ENCODE data around the gene EYA2. TPM values are rescaled to one million over a fixed set of nuclear protein-coding genes. Genes with fewer than 3 reads are reported as not detected.
"Not testable (repeated sequence)": the region's sequence is repeated elsewhere in the genome, so short reads cannot be mapped to it uniquely, and the experiment has no call there.

EYA2 gene
- total RNA-seq, 2 experiments from 2014 or later = not detected

- Mint-ChIP-seq H3K4me1 (ENCODE audit: low read depth) (no peaks in the 10 kb centered on the region), H3K9me3 (no peaks in the 10 kb centered on the region), H3K36me3 (ENCODE audit: low read depth) (no peaks in the 10 kb centered on the region), H3K4me3 (no peak overlapping the region), H3K27ac (no peak overlapping the region), H3K27me3 (peaks cover 9% of the 10 kb centered on the region)
- TF ChIP-seq CTCF (IDR thresholded peaks at IDR 0.05) = no peak
- ATAC-seq (no peak), DNase-seq (no peak)
- intact Hi-C loops (cut with micrococcal nuclease) = no loop called here
- ChIA-PET CTCF (no interaction called here), POLR2A (no interaction called here)
Measured at GRCh38 chr20:47172579-47172978, 277.9 kb downstream of the EYA2 start.

DNA sequence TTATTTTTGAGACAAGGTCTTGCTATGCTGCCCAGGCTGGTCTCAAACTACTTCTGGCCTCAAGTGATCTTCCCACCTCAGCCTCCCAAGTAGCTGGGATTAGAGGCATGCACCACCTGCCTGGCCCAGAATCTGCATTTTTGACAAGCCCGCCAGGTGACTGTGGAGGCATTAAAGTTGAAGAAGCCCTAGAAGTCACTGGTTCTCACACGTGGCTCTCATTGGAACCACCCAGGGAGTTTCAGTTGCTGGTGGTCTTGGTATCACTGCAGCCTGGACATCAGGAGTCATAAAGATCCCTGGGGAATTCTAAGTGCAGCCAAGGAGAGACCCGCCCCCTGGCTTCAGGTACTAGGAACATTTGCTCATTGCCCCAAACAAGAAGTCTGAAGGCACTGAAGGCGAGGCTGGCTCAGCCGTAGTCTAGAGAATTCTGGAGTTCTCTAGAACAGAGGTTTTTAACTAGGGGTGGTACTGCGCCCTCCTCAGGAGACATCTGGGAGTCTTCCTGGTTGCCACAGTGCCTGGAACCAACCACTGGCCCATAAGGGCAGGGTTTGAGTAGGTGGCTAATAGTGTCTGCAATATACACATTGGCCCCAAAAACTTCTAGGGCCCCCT lies 279.1 kb downstream of the EYA2 start:
- no peaks in the 10 kb centered on the region for H3K9me3 Mint-ChIP-seq
- peaks cover 9% of the 10 kb centered on the region for H3K27me3 Mint-ChIP-seq
- intact Hi-C loops (cut with micrococcal nuclease) = no loop called here
- ATAC-seq (no peak), DNase-seq (no peak)
- CTCF ChIA-PET = no interaction called here
- no peaks in the 10 kb centered on the region for H3K4me1 Mint-ChIP-seq (ENCODE audit: low read depth)
- no peak overlapping the region for H3K4me3 Mint-ChIP-seq
- no peak overlapping the region for H3K27ac Mint-ChIP-seq
- H3K36me3 Mint-ChIP-seq (ENCODE audit: low read depth) = no peaks in the 10 kb centered on the region
- POLR2A ChIA-PET = no interaction called here
- TF ChIP-seq CTCF (IDR thresholded peaks at IDR 0.05) = no peak

GRCh38 chr20:47174456-47175243 lies 280.0 kb downstream of the EYA2 start:
- Mint-ChIP-seq H3K27me3 (peaks cover 4% of the 10 kb centered on the region), H3K9me3 (no peaks in the 10 kb centered on the region), H3K36me3 (ENCODE audit: low read depth) (no peaks in the 10 kb centered on the region), H3K27ac (no peak overlapping the region), H3K4me3 (no peak overlapping the region), H3K4me1 (ENCODE audit: low read depth) (no peaks in the 10 kb centered on the region)
- intact Hi-C loops (cut with micrococcal nuclease) = no loop called here
- ChIA-PET CTCF (interaction anchor here (0.6 kb wide), 1 partner anchor 329 kb away, joined by 3 read pairs; no protein-coding TSS in a partner anchor), POLR2A (no interaction called here)
- DNase-seq = no peak
- no peak for TF ChIP-seq CTCF (IDR thresholded peaks at IDR 0.05)
- no peak for ATAC-seq

DNA sequence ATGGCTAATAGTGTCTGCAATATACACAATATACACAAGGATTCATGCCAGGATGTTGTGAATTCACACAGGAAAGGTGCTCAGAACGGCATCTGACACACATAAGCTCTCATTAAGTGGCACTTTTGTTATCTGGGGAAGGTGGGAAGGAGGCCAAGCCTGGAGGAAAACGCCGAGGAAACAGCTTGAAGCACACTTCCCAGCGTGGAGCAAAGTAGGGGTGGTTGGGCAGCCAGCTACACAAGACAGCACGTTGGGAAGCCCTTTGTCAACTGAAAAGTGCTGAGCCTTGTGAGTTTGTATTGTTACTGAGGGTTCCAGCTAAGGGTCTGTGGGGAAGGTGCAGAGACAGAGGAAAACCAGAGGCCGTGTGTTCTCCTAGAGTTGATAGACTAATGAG lies 280.9 kb downstream of the EYA2 start:
- Mint-ChIP-seq H3K9me3 (no peaks in the 10 kb centered on the region), H3K4me3 (no peak overlapping the region), H3K27ac (no peak overlapping the region), H3K4me1 (ENCODE audit: low read depth) (no peaks in the 10 kb centered on the region), H3K36me3 (ENCODE audit: low read depth) (no peaks in the 10 kb centered on the region), H3K27me3 (peaks cover 4% of the 10 kb centered on the region)
- ChIA-PET CTCF (no interaction called here), POLR2A (no interaction called here)
- no peak for TF ChIP-seq CTCF (IDR thresholded peaks at IDR 0.05)
- DNase-seq (no peak), ATAC-seq (no peak)
- intact Hi-C loops (cut with micrococcal nuclease) = no loop called here

- POLR2A ChIA-PET; H3K36me3 Mint-ChIP-seq (ENCODE audit: low read depth); H3K4me1 Mint-ChIP-seq (ENCODE audit: low read depth); H3K27ac Mint-ChIP-seq; DNase-seq; H3K9me3 Mint-ChIP-seq; intact Hi-C loops (cut with micrococcal nuclease); H3K4me3 Mint-ChIP-seq; ATAC-seq; CTCF ChIA-PET; H3K27me3 Mint-ChIP-seq: not testable (repeated sequence)
Measured at GRCh38 chr20:47176217-47176616, 281.6 kb downstream of the EYA2 start.
